ENCODE data around the gene TRIM65.

Gene TRIM65

GRCh38 chr17:75941442-75941819 lies 44.7 kb upstream of the TRIM65 start:
- H3K4me3 ChIP-seq (IDR thresholded peaks at IDR 0.05; ENCODE audit: insufficient read depth, low read depth, low read length): no peak overlapping the region
- peaks cover 12% of the 10 kb centered on the region for H3K4me1 ChIP-seq (ENCODE audit: low read depth, poor library complexity, severe bottlenecking)
- H3K79me2 ChIP-seq (ENCODE audit: insufficient read depth, low read depth): no peaks in the 10 kb centered on the region
- H3K27ac ChIP-seq: peak overlapping the region; percentile 20; the same call in 1 of the 2 replicates
- no peaks in the 10 kb centered on the region for H3K27me3 ChIP-seq (ENCODE audit: insufficient read depth, low read depth)
- H4K20me1 ChIP-seq (ENCODE audit: insufficient read depth): no peaks in the 10 kb centered on the region
- peak overlapping the region; percentile 78; the same call in 1 of the 2 replicates for H3K9ac ChIP-seq
- H3K36me3 ChIP-seq (ENCODE audit: insufficient read depth): no peaks in the 10 kb centered on the region
- H3K4me2 ChIP-seq: peak overlapping the region; percentile 72
- TF ChIP-seq CTCF (conservative IDR thresholded peaks at IDR 0.05; ENCODE audit: low read depth, low read length): no peak
- H2AFZ ChIP-seq (ENCODE audit: low read depth): peak overlapping the region; percentile 92

- peak within 1 kb of the TSS; percentile 92 for H2AFZ ChIP-seq (ENCODE audit: low read depth)
- H4K20me1 ChIP-seq (ENCODE audit: insufficient read depth): no peaks in the 10 kb centered on the region
- TF ChIP-seq CTCF (conservative IDR thresholded peaks at IDR 0.05; ENCODE audit: low read depth, low read length): no peak
- H3K4me2 ChIP-seq: peak within 1 kb of the TSS; percentile 72
- H3K4me3 ChIP-seq (IDR thresholded peaks at IDR 0.05; ENCODE audit: insufficient read depth, low read depth, low read length): no peak within 1 kb of the TSS
- H3K4me1 ChIP-seq (ENCODE audit: low read depth, poor library complexity, severe bottlenecking): peaks cover 12% of the 10 kb centered on the region
- H3K36me3 ChIP-seq (ENCODE audit: insufficient read depth): no peaks in the 10 kb centered on the region
- no peaks in the 10 kb centered on the region for H3K79me2 ChIP-seq (ENCODE audit: insufficient read depth, low read depth)
- peak within 1 kb of the TSS; percentile 20; the same call in 1 of the 2 replicates for H3K27ac ChIP-seq
- H3K27me3 ChIP-seq (ENCODE audit: insufficient read depth, low read depth): no peaks in the 10 kb centered on the region
- H3K9ac ChIP-seq: peak within 1 kb of the TSS; percentile 78
Measured at GRCh38 chr17:75940727-75941441, 44.1 kb upstream of the TRIM65 start, which contains the start of gene FBF1. Gene FBF1 (minus strand): TSS chr17:75941042. CDS start chr17:75938149, 2,893 bp downstream.

GRCh38 chr17:75937652-75938051 lies 40.9 kb upstream of the TRIM65 start:
- H3K27ac ChIP-seq: no peak overlapping the region
- H3K4me2 ChIP-seq: no peak overlapping the region
- no peak overlapping the region for H3K4me3 ChIP-seq (IDR thresholded peaks at IDR 0.05; ENCODE audit: insufficient read depth, low read depth, low read length)
- H2AFZ ChIP-seq (ENCODE audit: low read depth): no peak overlapping the region
- no peak for TF ChIP-seq CTCF (conservative IDR thresholded peaks at IDR 0.05; ENCODE audit: low read depth, low read length)
- H3K4me1 ChIP-seq (ENCODE audit: low read depth, poor library complexity, severe bottlenecking): peaks cover 12% of the 10 kb centered on the region
- H3K9ac ChIP-seq: no peak overlapping the region
- no peaks in the 10 kb centered on the region for H4K20me1 ChIP-seq (ENCODE audit: insufficient read depth)
- H3K36me3 ChIP-seq (ENCODE audit: insufficient read depth): no peaks in the 10 kb centered on the region
- H3K79me2 ChIP-seq (ENCODE audit: insufficient read depth, low read depth): no peaks in the 10 kb centered on the region
- H3K27me3 ChIP-seq (ENCODE audit: insufficient read depth, low read depth): no peaks in the 10 kb centered on the region

GRCh38 chr17:75933808-75934207 lies 37.1 kb upstream of the TRIM65 start:
- Histone ChIP-seq H3K4me2 (no peak overlapping the region), H3K36me3 (ENCODE audit: insufficient read depth) (no peaks in the 10 kb centered on the region), H3K27me3 (ENCODE audit: insufficient read depth, low read depth) (no peaks in the 10 kb centered on the region), H3K79me2 (ENCODE audit: insufficient read depth, low read depth) (no peaks in the 10 kb centered on the region), H2AFZ (ENCODE audit: low read depth) (no peak overlapping the region), H3K4me1 (ENCODE audit: low read depth, poor library complexity, severe bottlenecking) (no peaks in the 10 kb centered on the region), H3K9ac (no peak overlapping the region), H3K4me3 (IDR thresholded peaks at IDR 0.05; ENCODE audit: insufficient read depth, low read depth, low read length) (no peak overlapping the region), H4K20me1 (ENCODE audit: insufficient read depth) (no peaks in the 10 kb centered on the region), H3K27ac (no peak overlapping the region)
- no peak for TF ChIP-seq CTCF (conservative IDR thresholded peaks at IDR 0.05; ENCODE audit: low read depth, low read length)

All from KMS-11 (cell line).